ENCODE results near the gene STK39. TPM values are rescaled to one million over a fixed set of nuclear protein-coding genes. Genes with fewer than 3 reads are reported as not detected.

Gene STK39
- total and polyA plus RNA-seq, 2 donors (not counting 1 experiment from before 2014, with no cell fraction given), result 16.7 to 30.1 TPM

- H3K9ac ChIP-seq (ENCODE audit: insufficient read depth, low read length), result no peak overlapping the region
- no peaks in the 10 kb centered on the region for H3K27me3 ChIP-seq (ENCODE audit: control insufficient read depth, insufficient read depth, low read length)
- no peaks in the 10 kb centered on the region for H4K20me1 ChIP-seq (ENCODE audit: control insufficient read depth, extremely low read depth, insufficient read depth, low read length)
- H3K36me3 ChIP-seq (ENCODE audit: control insufficient read depth, insufficient read depth, low read length), result peaks cover 2% of the 10 kb centered on the region
- DNase-seq (ENCODE audit: low read depth in 2 of 2), result no peak
- peaks cover 17% of the 10 kb centered on the region for H3K79me2 ChIP-seq (ENCODE audit: control insufficient read depth, insufficient read depth, low read length)
- no peak overlapping the region for H3K4me2 ChIP-seq (ENCODE audit: extremely low read depth, insufficient read depth, low read length)
- no peak overlapping the region for H3K4me3 ChIP-seq (replicated peaks in 1 of 4; ENCODE audit: control extremely low read depth in 1 of 4, insufficient read depth in 1 of 4, low read depth in 3 of 4, low read length in 4 of 4)
- TF ChIP-seq CTCF (conservative IDR thresholded peaks at IDR 0.05 in 1 of 2, IDR thresholded peaks at IDR 0.05 in 1 of 2; ENCODE audit: low read depth in 1 of 2, low read length in 2 of 2) (no peak), EZH2 (IDR thresholded peaks at IDR 0.05; ENCODE audit: low read length, missing control alignments) (no peak)
- H3K27ac ChIP-seq (ENCODE audit: insufficient read depth, low read length), result no peak overlapping the region
- peaks cover 3% of the 10 kb centered on the region for H3K4me1 ChIP-seq (ENCODE audit: control insufficient read depth, extremely low read depth, insufficient read depth, low read length)
- H3K9me3 ChIP-seq (ENCODE audit: control insufficient read depth, insufficient read depth, low read depth, low read length), result no peaks in the 10 kb centered on the region
- no peak overlapping the region for H2AFZ ChIP-seq (ENCODE audit: low read length)
Observed at GRCh38 chr2:168176402-168176801, 71.0 kb downstream of the STK39 start.

- no peaks in the 10 kb centered on the region for H3K9me3 ChIP-seq (ENCODE audit: control insufficient read depth, insufficient read depth, low read depth, low read length)
- H2AFZ ChIP-seq (ENCODE audit: low read length), result no peak overlapping the region
- peaks cover 2% of the 10 kb centered on the region for H3K36me3 ChIP-seq (ENCODE audit: control insufficient read depth, insufficient read depth, low read length)
- TF ChIP-seq CTCF (conservative IDR thresholded peaks at IDR 0.05 in 1 of 2, IDR thresholded peaks at IDR 0.05 in 1 of 2; ENCODE audit: low read depth in 1 of 2, low read length in 2 of 2) (no peak), EZH2 (IDR thresholded peaks at IDR 0.05; ENCODE audit: low read length, missing control alignments) (no peak)
- H3K4me3 ChIP-seq (replicated peaks in 1 of 4; ENCODE audit: control extremely low read depth in 1 of 4, insufficient read depth in 1 of 4, low read depth in 3 of 4, low read length in 4 of 4), result no peak overlapping the region
- DNase-seq (ENCODE audit: low read depth in 2 of 2), result no peak
- H3K79me2 ChIP-seq (ENCODE audit: control insufficient read depth, insufficient read depth, low read length), result peaks cover 19% of the 10 kb centered on the region
- H3K4me2 ChIP-seq (ENCODE audit: extremely low read depth, insufficient read depth, low read length), result no peak overlapping the region
- no peak overlapping the region for H3K9ac ChIP-seq (ENCODE audit: insufficient read depth, low read length)
- no peak overlapping the region for H3K27ac ChIP-seq (ENCODE audit: insufficient read depth, low read length)
- peaks cover 3% of the 10 kb centered on the region for H3K4me1 ChIP-seq (ENCODE audit: control insufficient read depth, extremely low read depth, insufficient read depth, low read length)
- no peaks in the 10 kb centered on the region for H3K27me3 ChIP-seq (ENCODE audit: control insufficient read depth, insufficient read depth, low read length)
- no peaks in the 10 kb centered on the region for H4K20me1 ChIP-seq (ENCODE audit: control insufficient read depth, extremely low read depth, insufficient read depth, low read length)
Observed at GRCh38 chr2:168175469-168175868, 71.9 kb downstream of the STK39 start.

- no peak overlapping the region for H3K4me2 ChIP-seq (ENCODE audit: extremely low read depth, insufficient read depth, low read length)
- peaks cover 17% of the 10 kb centered on the region for H3K79me2 ChIP-seq (ENCODE audit: control insufficient read depth, insufficient read depth, low read length)
- H2AFZ ChIP-seq (ENCODE audit: low read length), result no peak overlapping the region
Observed at GRCh38 chr2:168174756-168175155, 72.6 kb downstream of the STK39 start.

More at GRCh38 chr2:168174756-168175155, 72.6 kb downstream of the STK39 start:
- no peak for TF ChIP-seq CTCF (conservative IDR thresholded peaks at IDR 0.05 in 1 of 2, IDR thresholded peaks at IDR 0.05 in 1 of 2; ENCODE audit: low read depth in 1 of 2, low read length in 2 of 2)
- TF ChIP-seq EZH2 (IDR thresholded peaks at IDR 0.05; ENCODE audit: low read length, missing control alignments), result no peak
- H3K27me3 ChIP-seq (ENCODE audit: control insufficient read depth, insufficient read depth, low read length), result no peaks in the 10 kb centered on the region
- H3K27ac ChIP-seq (ENCODE audit: insufficient read depth, low read length), result no peak overlapping the region
- H3K4me1 ChIP-seq (ENCODE audit: control insufficient read depth, extremely low read depth, insufficient read depth, low read length), result peaks cover 3% of the 10 kb centered on the region
- H3K9me3 ChIP-seq (ENCODE audit: control insufficient read depth, insufficient read depth, low read depth, low read length), result no peaks in the 10 kb centered on the region
- H3K36me3 ChIP-seq (ENCODE audit: control insufficient read depth, insufficient read depth, low read length), result peaks cover 2% of the 10 kb centered on the region
- no peak for DNase-seq (ENCODE audit: low read depth in 2 of 2)
- H3K9ac ChIP-seq (ENCODE audit: insufficient read depth, low read length), result no peak overlapping the region
- no peak overlapping the region for H3K4me3 ChIP-seq (replicated peaks in 1 of 4; ENCODE audit: control extremely low read depth in 1 of 4, insufficient read depth in 1 of 4, low read depth in 3 of 4, low read length in 4 of 4)
- no peaks in the 10 kb centered on the region for H4K20me1 ChIP-seq (ENCODE audit: control insufficient read depth, extremely low read depth, insufficient read depth, low read length)

All from fibroblast of lung (primary cell).